Measurements from ENCODE around the gene ROR2.

Gene ROR2

DNA sequence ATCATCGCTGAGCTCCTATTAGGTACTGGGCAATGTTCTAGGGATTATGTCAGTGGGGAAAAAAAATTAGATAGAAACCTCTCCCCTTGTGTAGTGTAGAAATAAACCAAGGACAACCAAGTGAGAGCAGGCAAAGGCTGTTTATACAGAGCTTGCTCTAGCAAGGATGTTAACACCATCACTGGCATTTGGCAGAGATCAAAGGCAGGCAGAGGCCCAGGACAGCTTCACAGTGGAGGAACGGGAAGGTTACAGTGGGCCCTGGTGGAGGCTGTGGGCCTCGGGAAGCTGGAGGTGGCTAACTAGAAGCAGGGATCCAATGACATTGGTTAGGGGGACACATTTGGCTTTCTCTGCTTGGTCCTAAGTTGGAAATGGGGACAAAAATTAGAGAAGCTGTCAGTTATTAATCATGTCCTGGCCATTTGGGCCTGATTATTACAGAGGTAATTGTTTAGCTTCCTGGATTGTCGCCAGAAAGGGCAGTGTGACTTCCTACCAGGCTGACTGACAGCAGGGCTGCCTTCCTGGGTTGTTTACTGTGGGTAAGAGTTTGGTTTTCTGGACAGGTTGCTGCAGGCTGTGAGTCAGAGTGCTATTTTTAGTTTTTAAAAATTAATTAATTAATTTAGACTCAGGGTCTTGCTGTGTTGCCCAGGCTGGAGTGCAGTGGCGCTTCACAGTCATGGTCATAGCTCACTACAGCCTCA is 259.3 kb downstream of the ROR2 start:
- H3K36me3 ChIP-seq (ENCODE audit: insufficient read depth, low read length) = no peaks in the 10 kb centered on the region
- no peaks in the 10 kb centered on the region for H3K9me3 ChIP-seq (ENCODE audit: insufficient read depth, low read depth, low read length)
- no peak overlapping the region for H3K4me2 ChIP-seq (ENCODE audit: low read depth, low read length, poor library complexity, severe bottlenecking)
- no peaks in the 10 kb centered on the region for H3F3A ChIP-seq (ENCODE audit: low read depth)
- H3K79me2 ChIP-seq (ENCODE audit: insufficient read depth, low read length) = no peaks in the 10 kb centered on the region
- no peak overlapping the region for H3K4me3 ChIP-seq (ENCODE audit: low read length, poor library complexity, severe bottlenecking)
- H3K9me2 ChIP-seq (replicated peaks; ENCODE audit: low read depth, low read length) = no peaks in the 10 kb centered on the region
- H3K4me1 ChIP-seq (ENCODE audit: insufficient read depth, low read length, poor library complexity, severe bottlenecking) = no peaks in the 10 kb centered on the region
- no peak overlapping the region for H2AFZ ChIP-seq (ENCODE audit: low read length)
- no peak overlapping the region for H3K9ac ChIP-seq (ENCODE audit: low read depth, low read length, poor library complexity, severe bottlenecking)
- H3K27me3 ChIP-seq (ENCODE audit: insufficient read depth, low read length, poor library complexity, severe bottlenecking) = no peaks in the 10 kb centered on the region
- H4K20me1 ChIP-seq (ENCODE audit: insufficient read depth, low read length, poor library complexity, severe bottlenecking) = no peaks in the 10 kb centered on the region
- TF ChIP-seq, protein P1, sequence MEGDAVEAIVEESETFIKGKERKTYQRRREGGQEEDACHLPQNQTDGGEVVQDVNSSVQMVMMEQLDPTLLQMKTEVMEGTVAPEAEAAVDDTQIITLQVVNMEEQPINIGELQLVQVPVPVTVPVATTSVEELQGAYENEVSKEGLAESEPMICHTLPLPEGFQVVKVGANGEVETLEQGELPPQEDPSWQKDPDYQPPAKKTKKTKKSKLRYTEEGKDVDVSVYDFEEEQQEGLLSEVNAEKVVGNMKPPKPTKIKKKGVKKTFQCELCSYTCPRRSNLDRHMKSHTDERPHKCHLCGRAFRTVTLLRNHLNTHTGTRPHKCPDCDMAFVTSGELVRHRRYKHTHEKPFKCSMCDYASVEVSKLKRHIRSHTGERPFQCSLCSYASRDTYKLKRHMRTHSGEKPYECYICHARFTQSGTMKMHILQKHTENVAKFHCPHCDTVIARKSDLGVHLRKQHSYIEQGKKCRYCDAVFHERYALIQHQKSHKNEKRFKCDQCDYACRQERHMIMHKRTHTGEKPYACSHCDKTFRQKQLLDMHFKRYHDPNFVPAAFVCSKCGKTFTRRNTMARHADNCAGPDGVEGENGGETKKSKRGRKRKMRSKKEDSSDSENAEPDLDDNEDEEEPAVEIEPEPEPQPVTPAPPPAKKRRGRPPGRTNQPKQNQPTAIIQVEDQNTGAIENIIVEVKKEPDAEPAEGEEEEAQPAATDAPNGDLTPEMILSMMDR (conservative IDR thresholded peaks at IDR 0.05; ENCODE audit: low read length) = no peak
- no peak for TF ChIP-seq EZH2phosphoT487 (IDR thresholded peaks at IDR 0.05; ENCODE audit: borderline replicate concordance)

DNA sequence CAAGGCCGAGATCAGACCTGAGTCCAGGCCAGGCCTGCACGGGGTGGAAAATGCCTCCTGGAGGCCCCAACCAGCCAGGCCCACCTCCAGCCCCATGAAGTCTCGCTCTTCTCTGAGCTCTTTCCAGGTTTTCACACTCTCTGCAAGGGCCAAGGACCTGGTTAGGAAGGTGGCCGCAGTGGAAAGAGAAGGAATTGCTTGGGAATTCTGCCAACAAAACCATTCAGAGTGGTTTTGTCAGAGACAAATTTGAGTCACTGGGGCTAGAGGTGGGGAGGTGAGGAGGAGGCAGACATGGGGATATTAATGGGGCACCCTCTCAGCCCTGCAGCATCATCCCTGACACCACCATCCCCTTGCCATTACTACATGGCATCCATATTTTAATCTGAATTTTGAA is 261.0 kb downstream of the ROR2 start:
- no peaks in the 10 kb centered on the region for H3K36me3 ChIP-seq (ENCODE audit: insufficient read depth, low read length)
- H4K20me1 ChIP-seq (ENCODE audit: insufficient read depth, low read length, poor library complexity, severe bottlenecking) = no peaks in the 10 kb centered on the region
- no peaks in the 10 kb centered on the region for H3K27me3 ChIP-seq (ENCODE audit: insufficient read depth, low read length, poor library complexity, severe bottlenecking)
- H2AFZ ChIP-seq (ENCODE audit: low read length) = no peak overlapping the region
- no peak overlapping the region for H3K9ac ChIP-seq (ENCODE audit: low read depth, low read length, poor library complexity, severe bottlenecking)
- TF ChIP-seq, protein P1 (conservative IDR thresholded peaks at IDR 0.05; ENCODE audit: low read length) = no peak
- no peak for TF ChIP-seq EZH2phosphoT487 (IDR thresholded peaks at IDR 0.05; ENCODE audit: borderline replicate concordance)
- H3K9me3 ChIP-seq (ENCODE audit: insufficient read depth, low read depth, low read length) = no peaks in the 10 kb centered on the region
- no peaks in the 10 kb centered on the region for H3F3A ChIP-seq (ENCODE audit: low read depth)
- no peaks in the 10 kb centered on the region for H3K79me2 ChIP-seq (ENCODE audit: insufficient read depth, low read length)
- no peak overlapping the region for H3K4me2 ChIP-seq (ENCODE audit: low read depth, low read length, poor library complexity, severe bottlenecking)
- no peaks in the 10 kb centered on the region for H3K4me1 ChIP-seq (ENCODE audit: insufficient read depth, low read length, poor library complexity, severe bottlenecking)
- no peak overlapping the region for H3K4me3 ChIP-seq (ENCODE audit: low read length, poor library complexity, severe bottlenecking)
- no peaks in the 10 kb centered on the region for H3K9me2 ChIP-seq (replicated peaks; ENCODE audit: low read depth, low read length)

DNA sequence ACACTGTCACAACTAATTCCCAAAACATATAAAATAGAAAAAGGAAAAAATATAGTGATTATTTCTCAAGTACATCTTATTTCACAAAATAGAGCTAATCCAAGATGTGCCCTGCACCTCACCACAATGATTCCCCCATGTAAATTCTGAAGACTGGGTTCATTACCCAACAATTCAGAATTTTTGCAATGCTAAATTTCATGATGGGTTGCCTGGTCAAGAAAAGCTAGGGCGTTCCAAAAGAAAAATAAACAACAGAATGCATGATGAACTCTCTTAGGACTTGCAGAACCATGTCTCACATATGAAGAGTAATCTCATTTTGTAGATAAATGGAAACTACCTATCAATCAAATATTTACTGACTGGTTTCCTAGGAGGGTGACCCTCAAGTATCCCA is 266.8 kb downstream of the ROR2 start:
- H4K20me1 ChIP-seq (ENCODE audit: insufficient read depth, low read length, poor library complexity, severe bottlenecking) = no peaks in the 10 kb centered on the region
- H3K9me2 ChIP-seq (replicated peaks; ENCODE audit: low read depth, low read length) = no peaks in the 10 kb centered on the region
- TF ChIP-seq, protein P1 (conservative IDR thresholded peaks at IDR 0.05; ENCODE audit: low read length) = no peak
- TF ChIP-seq EZH2phosphoT487 (IDR thresholded peaks at IDR 0.05; ENCODE audit: borderline replicate concordance) = no peak
- H3K4me1 ChIP-seq (ENCODE audit: insufficient read depth, low read length, poor library complexity, severe bottlenecking) = no peaks in the 10 kb centered on the region
- no peak overlapping the region for H3K9ac ChIP-seq (ENCODE audit: low read depth, low read length, poor library complexity, severe bottlenecking)
- no peaks in the 10 kb centered on the region for H3F3A ChIP-seq (ENCODE audit: low read depth)
- no peak overlapping the region for H3K4me2 ChIP-seq (ENCODE audit: low read depth, low read length, poor library complexity, severe bottlenecking)
- no peak overlapping the region for H3K4me3 ChIP-seq (ENCODE audit: low read length, poor library complexity, severe bottlenecking)
- no peaks in the 10 kb centered on the region for H3K36me3 ChIP-seq (ENCODE audit: insufficient read depth, low read length)
- H3K27me3 ChIP-seq (ENCODE audit: insufficient read depth, low read length, poor library complexity, severe bottlenecking) = no peaks in the 10 kb centered on the region
- H2AFZ ChIP-seq (ENCODE audit: low read length) = no peak overlapping the region
- no peaks in the 10 kb centered on the region for H3K9me3 ChIP-seq (ENCODE audit: insufficient read depth, low read depth, low read length)
- no peaks in the 10 kb centered on the region for H3K79me2 ChIP-seq (ENCODE audit: insufficient read depth, low read length)
